Measurements from ENCODE around the gene COLGALT1.
A peak's percentile ranks its signal among the peaks of the same experiment; 100 is the strongest.

COLGALT1 gene

DNA sequence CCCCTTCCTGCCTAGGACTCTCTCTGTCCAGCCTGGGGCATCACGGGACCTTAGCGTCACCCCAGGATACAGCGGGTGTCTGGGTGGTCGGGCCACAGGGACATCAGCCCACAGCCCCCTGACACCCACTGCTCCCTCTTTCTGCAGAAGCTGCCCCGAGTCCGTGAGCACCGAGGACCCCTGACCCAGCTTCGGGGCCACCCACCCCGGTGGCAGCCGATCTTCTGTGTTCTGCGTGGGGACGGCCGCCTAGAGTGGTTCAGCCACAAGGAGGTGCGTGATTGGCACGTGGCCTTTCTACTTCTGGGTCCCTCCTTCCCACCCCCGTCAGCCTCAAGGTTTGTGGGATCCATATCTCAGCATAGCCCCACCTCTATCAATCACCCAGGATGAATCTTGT is 23.3 kb upstream of the COLGALT1 start:
- no peak for DNase-seq (ENCODE audit: low read depth, low spot score)
- in situ Hi-C loops (cut with HindIII; ENCODE audit: low sequenced_read_pairs) = no loop called here
- no peak overlapping the region for H3K4me3 ChIP-seq (ENCODE audit: low read depth, low read length)
- TF ChIP-seq CTCF (IDR thresholded peaks at IDR 0.05; ENCODE audit: low read depth, low read length) = no peak

DNA sequence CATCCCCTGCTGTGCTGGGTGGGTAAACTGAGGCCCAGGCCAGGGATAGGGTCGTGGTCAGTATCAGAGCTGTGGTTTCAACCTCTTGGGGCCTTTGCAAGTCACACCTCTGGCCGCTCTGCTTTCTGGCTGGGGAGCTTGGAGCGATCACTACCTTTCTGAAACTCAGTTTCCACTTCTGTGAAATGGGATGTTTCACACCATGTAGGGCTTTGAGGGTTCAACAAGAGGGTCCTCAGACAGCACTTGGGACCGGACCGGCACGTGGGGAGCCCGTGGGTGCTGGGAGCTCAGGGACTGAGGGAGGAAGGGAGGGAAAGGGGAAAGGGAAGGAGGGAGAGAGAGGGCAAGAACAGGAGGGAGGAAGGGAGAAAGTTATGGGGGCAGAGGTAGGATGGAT is 22.9 kb upstream of the COLGALT1 start:
- H3K4me3 ChIP-seq (ENCODE audit: low read depth, low read length) = no peak overlapping the region
- DNase-seq (ENCODE audit: low read depth, low spot score) = no peak
- in situ Hi-C loops (cut with HindIII; ENCODE audit: low sequenced_read_pairs) = no loop called here
- no peak for TF ChIP-seq CTCF (IDR thresholded peaks at IDR 0.05; ENCODE audit: low read depth, low read length)

GRCh38 chr19:17534767-17535166 is 20.7 kb upstream of the COLGALT1 start:
- in situ Hi-C loops (cut with HindIII; ENCODE audit: low sequenced_read_pairs) = no loop called here
- TF ChIP-seq CTCF (IDR thresholded peaks at IDR 0.05; ENCODE audit: low read depth, low read length) = no peak
- no peak overlapping the region for H3K4me3 ChIP-seq (ENCODE audit: low read depth, low read length)
- DNase-seq (ENCODE audit: low read depth, low spot score) = no peak

- in situ Hi-C loops (cut with HindIII; ENCODE audit: low sequenced_read_pairs) = no loop called here
- no peak for TF ChIP-seq CTCF (IDR thresholded peaks at IDR 0.05; ENCODE audit: low read depth, low read length)
- H3K4me3 ChIP-seq (ENCODE audit: low read depth, low read length) = no peak overlapping the region
- no peak for DNase-seq (ENCODE audit: low read depth, low spot score)
These were observed 18.5 kb upstream of the COLGALT1 start for GRCh38 chr19:17536955-17537354.

- no peak for DNase-seq (ENCODE audit: low read depth, low spot score)
- in situ Hi-C loops (cut with HindIII; ENCODE audit: low sequenced_read_pairs) = no loop called here
- no peak for TF ChIP-seq CTCF (IDR thresholded peaks at IDR 0.05; ENCODE audit: low read depth, low read length)
- peak overlapping the region; percentile 43 for H3K4me3 ChIP-seq (ENCODE audit: low read depth, low read length)
These were observed 16.7 kb upstream of the COLGALT1 start for GRCh38 chr19:17538684-17539237.

DNA sequence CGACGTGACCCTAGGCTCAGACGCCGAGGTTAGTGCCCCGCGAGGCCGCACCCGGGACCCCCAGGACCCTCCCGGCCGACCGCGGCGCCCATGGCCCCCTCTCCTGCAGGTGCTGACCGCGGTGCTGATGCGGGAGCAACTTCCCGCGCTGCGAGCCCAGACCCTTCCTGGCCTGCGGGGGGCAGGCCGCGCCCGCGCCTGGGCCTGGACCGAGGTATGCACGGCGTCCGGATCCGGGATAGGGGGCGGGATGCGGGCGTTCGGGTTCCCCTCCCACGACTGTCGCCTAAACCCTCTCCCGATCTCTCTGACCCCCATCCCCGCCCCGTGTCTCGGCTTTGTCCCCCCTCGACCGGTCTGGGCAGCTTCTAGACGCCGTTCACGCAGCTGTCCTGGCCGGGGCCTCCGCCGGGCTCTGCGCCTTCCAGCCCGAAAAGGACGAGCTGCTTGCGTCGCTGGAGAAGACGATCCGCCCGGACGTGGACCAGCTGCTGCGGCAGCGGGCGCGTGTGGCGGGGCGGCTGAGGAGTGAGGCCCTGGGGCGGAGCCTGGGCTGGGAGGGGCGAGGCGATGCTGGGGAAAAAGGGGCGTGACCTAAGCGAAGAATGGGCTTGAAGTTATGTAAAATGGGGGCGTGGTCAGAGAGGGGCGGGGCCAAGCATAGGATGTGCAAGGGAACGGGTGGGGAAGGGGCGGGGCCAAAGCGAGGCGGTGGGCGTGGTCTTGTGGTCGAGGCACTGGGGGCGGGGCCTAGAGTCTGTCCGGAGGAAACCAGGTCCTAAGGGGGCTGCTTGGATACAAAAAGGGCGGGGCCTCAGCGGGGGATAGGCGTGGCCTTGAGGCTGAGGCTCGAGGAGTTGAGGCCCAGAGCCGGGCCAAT is 16.0 kb upstream of the COLGALT1 start:
- TF ChIP-seq CTCF (IDR thresholded peaks at IDR 0.05; ENCODE audit: low read depth, low read length) = peak; percentile 30
- peak; percentile 93 for DNase-seq (ENCODE audit: low read depth, low spot score)
- in situ Hi-C loops (cut with HindIII; ENCODE audit: low sequenced_read_pairs) = no loop called here
- H3K4me3 ChIP-seq (ENCODE audit: low read depth, low read length) = peak overlapping the region; percentile 43
